WI38 (cell line): ENCODE data around the gene IRX4.

Experiments used
- H3K4me3 ChIP-seq: 2 replicates; pipeline ENCODE4 v1.5.1; 2011; ENCODE audit warnings: low read depth, mild to moderate bottlenecking, control low read depth, low read length
- TF ChIP-seq, protein P1 (sequence below): IDR thresholded peaks from 2 replicates; pipeline ENCODE4 v1.5.1; 2012; ENCODE audit warnings: low read depth, mild to moderate bottlenecking, control low read depth, low read length

The IRX4 gene

DNA sequence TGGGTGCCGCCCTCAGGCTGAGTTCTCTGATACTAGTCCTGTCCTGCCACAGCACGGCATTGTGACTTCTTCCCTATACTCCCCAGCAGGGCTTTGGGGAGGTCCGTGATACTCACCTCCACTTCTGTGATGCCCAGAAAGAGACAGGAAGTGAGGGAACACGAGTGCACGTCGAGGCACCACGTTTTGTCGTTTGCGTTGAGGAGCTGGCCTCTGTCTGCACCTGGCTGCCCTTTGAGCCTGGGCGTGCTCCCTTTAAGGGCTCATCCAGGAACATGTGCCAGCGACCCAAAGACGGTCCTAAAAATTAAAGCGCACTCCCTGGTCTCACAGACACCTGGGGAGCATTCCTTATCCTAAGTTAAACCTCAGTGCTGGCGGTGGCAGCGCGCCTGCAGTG, 8.7 kb upstream of the IRX4 start:
- no peak overlapping the region for H3K4me3 ChIP-seq
- TF ChIP-seq, protein P1, sequence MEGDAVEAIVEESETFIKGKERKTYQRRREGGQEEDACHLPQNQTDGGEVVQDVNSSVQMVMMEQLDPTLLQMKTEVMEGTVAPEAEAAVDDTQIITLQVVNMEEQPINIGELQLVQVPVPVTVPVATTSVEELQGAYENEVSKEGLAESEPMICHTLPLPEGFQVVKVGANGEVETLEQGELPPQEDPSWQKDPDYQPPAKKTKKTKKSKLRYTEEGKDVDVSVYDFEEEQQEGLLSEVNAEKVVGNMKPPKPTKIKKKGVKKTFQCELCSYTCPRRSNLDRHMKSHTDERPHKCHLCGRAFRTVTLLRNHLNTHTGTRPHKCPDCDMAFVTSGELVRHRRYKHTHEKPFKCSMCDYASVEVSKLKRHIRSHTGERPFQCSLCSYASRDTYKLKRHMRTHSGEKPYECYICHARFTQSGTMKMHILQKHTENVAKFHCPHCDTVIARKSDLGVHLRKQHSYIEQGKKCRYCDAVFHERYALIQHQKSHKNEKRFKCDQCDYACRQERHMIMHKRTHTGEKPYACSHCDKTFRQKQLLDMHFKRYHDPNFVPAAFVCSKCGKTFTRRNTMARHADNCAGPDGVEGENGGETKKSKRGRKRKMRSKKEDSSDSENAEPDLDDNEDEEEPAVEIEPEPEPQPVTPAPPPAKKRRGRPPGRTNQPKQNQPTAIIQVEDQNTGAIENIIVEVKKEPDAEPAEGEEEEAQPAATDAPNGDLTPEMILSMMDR: no peak

DNA sequence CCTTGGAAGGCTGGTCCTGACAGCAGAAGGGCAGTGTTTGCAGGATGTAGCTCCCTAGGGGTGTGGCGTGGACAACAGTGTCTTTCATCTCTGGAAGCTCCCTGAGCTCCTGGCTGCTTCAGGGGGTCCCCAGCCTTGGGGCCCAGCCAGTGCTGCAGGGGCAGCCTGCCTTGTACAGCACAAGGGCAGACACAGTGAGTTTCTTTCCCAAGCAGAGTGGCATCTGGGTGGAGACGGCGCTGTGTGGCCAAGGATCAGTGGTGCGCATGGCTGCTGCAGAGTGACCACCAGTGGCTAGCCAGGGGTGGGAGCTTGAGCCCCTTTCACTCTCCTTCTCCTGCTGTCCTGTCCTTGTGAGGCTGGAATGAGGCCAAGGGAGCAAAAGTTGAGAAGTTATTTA, 7.6 kb upstream of the IRX4 start:
- no peak overlapping the region for H3K4me3 ChIP-seq
- TF ChIP-seq, protein P1: no peak

GRCh38 chr5:1889321-1890065, 6.8 kb upstream of the IRX4 start:
- TF ChIP-seq, protein P1: no peak
- H3K4me3 ChIP-seq: no peak overlapping the region

- H3K4me3 ChIP-seq: no peak overlapping the region
- TF ChIP-seq, protein P1: no peak
Measured at GRCh38 chr5:1888541-1889251, 6.0 kb upstream of the IRX4 start.

GRCh38 chr5:1887588-1888360, 5.0 kb upstream of the IRX4 start:
- TF ChIP-seq, protein P1: no peak
- no peak overlapping the region for H3K4me3 ChIP-seq

DNA sequence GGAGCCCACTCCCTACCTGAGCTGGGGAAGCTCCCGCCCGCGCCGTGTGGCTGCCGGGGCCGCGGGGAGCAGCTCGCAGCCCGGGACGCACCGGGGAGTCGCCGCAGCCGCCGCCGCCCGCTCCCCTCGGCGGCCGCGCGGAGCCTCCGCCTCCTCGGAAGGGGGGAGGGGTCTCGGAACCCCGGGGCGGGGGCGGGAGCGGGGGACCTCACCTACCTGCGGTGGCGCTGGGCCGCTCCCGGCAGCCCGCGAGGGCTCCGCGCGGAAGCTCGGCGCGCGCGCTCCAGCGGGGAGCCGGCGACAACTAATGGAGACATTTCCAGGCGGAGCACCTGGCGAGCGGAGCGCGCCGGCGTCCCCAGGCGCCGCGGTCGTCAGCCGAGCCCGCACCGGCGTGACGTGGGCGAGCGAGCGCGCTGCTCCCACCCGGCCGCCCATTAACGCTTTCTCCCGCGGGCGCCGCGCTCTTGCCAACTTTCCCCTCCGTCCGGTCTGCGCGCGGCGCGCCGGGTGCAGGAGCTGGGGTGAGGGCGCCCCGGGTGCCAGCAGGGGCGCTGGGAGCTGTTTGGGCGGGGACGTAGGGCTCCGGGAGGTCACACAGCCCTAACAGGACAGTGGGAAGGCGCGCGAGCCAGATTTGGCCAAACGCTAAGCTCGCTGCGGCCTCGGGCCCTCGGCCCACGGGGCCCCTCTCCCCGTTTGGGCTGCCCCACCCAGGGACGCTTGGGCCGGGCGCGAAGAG, 4.3 kb upstream of the IRX4 start:
- no peak overlapping the region for H3K4me3 ChIP-seq
- TF ChIP-seq, protein P1: no peak
